HepG2 (cell line): ENCODE measurements around the gene TRAK1. TPM values are rescaled to one million over a fixed set of nuclear protein-coding genes. Genes with fewer than 3 reads are reported as not detected.

ENCODE experiments used
- ATAC-seq: fragments of 200-7000 bp; cut with Tn5 transposase; 3 replicates; pipeline ENCODE4 v1.9.1; 2020; ENCODE audit warnings: mild to moderate bottlenecking, moderate library complexity
- BruUV-seq: library from RNA; stranded (reverse); fragments of 400-500 nt; replicated peaks from 2 replicates; lab custom pipeline; 2021; lab: Mats Ljungman, UMichigan
- CTCF ChIA-PET: fragments of 300-600 bp; formaldehyde crosslinking; extraction: SDS; loops from one replicate; lab custom pipeline; 2021; ENCODE audit warnings: low total read pairs, inconsistent platforms, low intra/inter-chr PET ratio; lab: Yijun Ruan, JAX
- POLR2A ChIA-PET: fragments of 350-600 bp; sonication (Branson Sonifier 250); formaldehyde crosslinking; loops from one replicate; lab custom pipeline; 2020; ENCODE audit warnings: antibody characterized with exemption, inconsistent platforms; lab: Yijun Ruan, JAX
- DNase-seq: peaks from one replicate; pipeline ENCODE4 v3.0.0-alpha.2; 2015; ENCODE audit warnings: low spot score
- FAIRE-seq: peaks from 3 replicates; lab custom pipeline; 2011; peaks lifted over from hg19 to GRCh38; lab: Jason Lieb, UNC
- H2AFZ ChIP-seq: one replicate; pipeline ENCODE4 v1.6.1; 2011; ENCODE audit warnings: low read length, inconsistent platforms
- H3K27ac ChIP-seq: fragments of 300-600 bp; 3 replicates; pipeline ENCODE4 v1.8.0; 2011; ENCODE audit warnings: mixed run types, mild to moderate bottlenecking, mixed read lengths, low read length, inconsistent platforms; ENCODE audit not compliant: insufficient read depth; ENCODE audit errors: extremely low read length
- H3K27me3 ChIP-seq, 2 experiments: fragments of 200-600 bp in 1 of 2; 2 replicates in 1 of 2; 3 replicates in 1 of 2; pipeline versions ENCODE4 v1.6.0 to v1.8.0; 2011; ENCODE audit warnings: low read length in 2 of 2, mild to moderate bottlenecking in 2 of 2, moderate library complexity in 2 of 2, inconsistent platforms in 1 of 2; ENCODE audit not compliant: insufficient read depth in 2 of 2, control insufficient read depth in 1 of 2
- H3K36me3 ChIP-seq, 2 experiments: fragments of 200-600 bp in 1 of 2; replicated peaks in 1 of 2; 2 replicates in 1 of 2; 3 replicates in 1 of 2; pipeline versions ENCODE4 v1.5.1 to v1.8.0; 2011; ENCODE audit warnings: low read length in 2 of 2, inconsistent platforms in 1 of 2; ENCODE audit not compliant: insufficient read depth in 2 of 2, control insufficient read depth in 1 of 2
- H3K4me1 ChIP-seq: 2 replicates; pipeline ENCODE4 v1.5.1; 2012; ENCODE audit warnings: low read length, inconsistent platforms; ENCODE audit not compliant: insufficient read depth
- H3K4me2 ChIP-seq: 2 replicates; pipeline ENCODE4 v1.6.0; 2011; ENCODE audit warnings: low read depth, low read length, inconsistent platforms
- H3K4me3 ChIP-seq, 3 experiments: fragments of 200-600 bp in 1 of 3; sonication (generic), shearing (Covaris generic) in 1 of 3; replicated peaks in 1 of 3; 2 replicates each; pipeline ENCODE4 v1.5.1; 2011 to 2016; ENCODE audit warnings: low read length in 3 of 3, inconsistent platforms in 2 of 3, low read depth in 2 of 3, mild to moderate bottlenecking in 2 of 3, control low read depth in 1 of 3, mixed read lengths in 1 of 3; ENCODE audit not compliant: insufficient read depth in 1 of 3
- H3K79me2 ChIP-seq: one replicate; pipeline ENCODE4 v1.6.1; 2011; ENCODE audit warnings: low read length, inconsistent platforms; ENCODE audit not compliant: insufficient read depth
- H3K9ac ChIP-seq: 2 replicates; pipeline ENCODE4 v1.6.0; 2011; ENCODE audit warnings: mild to moderate bottlenecking, low read depth, low read length, inconsistent platforms; ENCODE audit not compliant: insufficient read depth
- H3K9me3 ChIP-seq: 2 replicates; pipeline ENCODE4 v1.5.1; 2012; ENCODE audit warnings: mild to moderate bottlenecking, low read length
- H4K20me1 ChIP-seq: 2 replicates; pipeline ENCODE4 v1.6.0; 2011; ENCODE audit warnings: inconsistent platforms, mild to moderate bottlenecking, low read length, moderate library complexity; ENCODE audit not compliant: insufficient read depth
- CEBPB ChIP-seq: IDR thresholded peaks from 2 replicates; pipeline ENCODE4 v1.6.1; 2011; ENCODE audit warnings: low read depth, low read length, improper control_type of control experiment, borderline replicate concordance
- EP300 ChIP-seq, 3 experiments: sonication (generic) in 1 of 3; formaldehyde crosslinking in 1 of 3; IDR thresholded peaks; 2 replicates each; pipeline versions ENCODE4 v1.5.1 to v1.6.1; 2011 to 2020; ENCODE audit warnings: low read depth in 2 of 3, low read length in 2 of 3, borderline replicate concordance in 1 of 3, improper control_type of control experiment in 1 of 3, mild to moderate bottlenecking in 1 of 3, missing genetic modification reagents in 1 of 3, moderate library complexity in 1 of 3
- FOXO1 ChIP-seq: sonication (generic); formaldehyde crosslinking; IDR thresholded peaks from 2 replicates; pipeline ENCODE4 v1.4.0; 2020; ENCODE audit warnings: missing genetic modification reagents
- GABPA ChIP-seq, 2 experiments: IDR thresholded peaks; 2 replicates each; pipeline ENCODE4 v1.6.1; 2011 to 2016; ENCODE audit warnings: low read depth in 2 of 2, low read length in 1 of 2, missing biosample characterization in 1 of 2, missing genetic modification characterization in 1 of 2
- MTA1 ChIP-seq: sonication (generic); formaldehyde crosslinking; IDR thresholded peaks from 2 replicates; pipeline ENCODE4 v1.4.0; 2020; ENCODE audit warnings: missing genetic modification reagents, mild to moderate bottlenecking, borderline replicate concordance
- SALL1 ChIP-seq: sonication (generic); formaldehyde crosslinking; IDR thresholded peaks from 2 replicates; pipeline ENCODE4 v1.8.0; 2022; ENCODE audit warnings: mild to moderate bottlenecking, missing genetic modification reagents
- SALL2 ChIP-seq: sonication (generic); formaldehyde crosslinking; IDR thresholded peaks from 2 replicates; pipeline ENCODE4 v1.8.1; 2023; ENCODE audit warnings: mild to moderate bottlenecking, missing genetic modification reagents, inconsistent platforms
- TARDBP ChIP-seq: sonication (generic); formaldehyde crosslinking; IDR thresholded peaks from 2 replicates; pipeline ENCODE4 v1.8.0; 2022; ENCODE audit warnings: mild to moderate bottlenecking, missing genetic modification reagents
- TCF12 ChIP-seq, 2 experiments: fragments of 450-650 bp in 1 of 2; sonication (generic) in 1 of 2; formaldehyde crosslinking in 1 of 2; IDR thresholded peaks; 2 replicates each; pipeline versions ENCODE4 v1.6.1 to v1.8.0; 2017 to 2022; ENCODE audit warnings: antibody characterized with exemption in 1 of 2, mild to moderate bottlenecking in 1 of 2, missing genetic modification reagents in 1 of 2, moderate library complexity in 1 of 2
- TSC22D2 ChIP-seq: sonication (generic); formaldehyde crosslinking; IDR thresholded peaks from 2 replicates; pipeline ENCODE4 v1.5.1; 2020; ENCODE audit warnings: missing genetic modification reagents, mild to moderate bottlenecking, borderline replicate concordance
- ZIK1 ChIP-seq: sonication (generic); formaldehyde crosslinking; IDR thresholded peaks from 2 replicates; pipeline ENCODE4 v1.5.0; 2020; ENCODE audit warnings: mild to moderate bottlenecking, low read depth, missing genetic modification reagents, borderline replicate concordance
- ZNF138 ChIP-seq: sonication (generic); formaldehyde crosslinking; IDR thresholded peaks from 2 replicates; pipeline ENCODE4 v1.5.0; 2020; ENCODE audit warnings: mild to moderate bottlenecking, low read depth, missing genetic modification reagents
- ZNF33A ChIP-seq: sonication (generic); formaldehyde crosslinking; IDR thresholded peaks from 2 replicates; pipeline ENCODE4 v1.5.1; 2020; ENCODE audit warnings: missing genetic modification reagents, mild to moderate bottlenecking, moderate library complexity, borderline replicate concordance
- ZNF619 ChIP-seq: sonication (generic); formaldehyde crosslinking; IDR thresholded peaks from 2 replicates; pipeline ENCODE4 v1.4.0; 2020; ENCODE audit warnings: mild to moderate bottlenecking, missing genetic modification reagents
- ZNF629 ChIP-seq: sonication (generic); formaldehyde crosslinking; conservative IDR thresholded peaks from 2 replicates; pipeline ENCODE4 v1.5.0; 2020; ENCODE audit warnings: missing genetic modification reagents
- ZNF674 ChIP-seq: sonication (generic); formaldehyde crosslinking; IDR thresholded peaks from 2 replicates; pipeline ENCODE4 v1.5.0; 2020; ENCODE audit warnings: low read depth, mild to moderate bottlenecking, missing genetic modification reagents
- ZNF746 ChIP-seq: sonication (generic); formaldehyde crosslinking; IDR thresholded peaks from 2 replicates; pipeline ENCODE4 v1.8.0; 2022; ENCODE audit warnings: mild to moderate bottlenecking, missing genetic modification reagents
- ZNF850 ChIP-seq: sonication (generic); formaldehyde crosslinking; conservative IDR thresholded peaks from 2 replicates; pipeline ENCODE4 v1.9.0; 2021; ENCODE audit warnings: mild to moderate bottlenecking, missing genetic modification reagents
- ZSCAN20 ChIP-seq: sonication (generic); formaldehyde crosslinking; IDR thresholded peaks from 2 replicates; pipeline ENCODE4 v1.4.0; 2020; ENCODE audit warnings: missing genetic modification reagents, mild to moderate bottlenecking, borderline replicate concordance
- WGBS: methylation state at CpG from one replicate; pipeline ENCODE4 v1.1.6; 2017; ENCODE audit warnings: low lambda C conversion rate; 5-methylcytosine and 5-hydroxymethylcytosine counted together
- in situ Hi-C: cut with HindIII; loops from 2 replicates; pipeline ENCODE4 v1.10.0; 2017; ENCODE audit warnings: low pct_unique_long_range_greater_than_20kb; ENCODE audit not compliant: extremely low pct_ligation_motif_present
- intact Hi-C: fragments of 100-400 bp; cut with micrococcal nuclease; formaldehyde crosslinking; loops from one replicate; pipeline ENCODE4 v1.10.0; 2022; ENCODE audit not compliant: unreplicated experiment
- polyA plus RNA-seq, 8 experiments: library from polyadenylated mRNA; depleted of rRNA in 3 of 8; stranded (reverse) in 7 of 8; unstranded in 1 of 8; fragments of >200 nt; fragmentation: Illumina TruSeq in 4 of 8; extraction: Trizol in 4 of 8; gene quantifications; 2 replicates each; pipeline versions ENCODE4 v1.2.1 to v1.2.3, GENCODE V29; 2011 to 2016; ENCODE audit warnings: low read depth in 4 of 8, missing spikeins in 1 of 8, mixed read lengths in 1 of 8; ENCODE audit not compliant: insufficient read depth in 1 of 8
- total RNA-seq, 5 experiments: library from RNA; depleted of rRNA; stranded (reverse); fragments of >200 nt; fragmentation: Illumina TruSeq; extraction: Trizol; gene quantifications; 2 replicates each; pipeline ENCODE4 v1.2.3, GENCODE V29; 2016; ENCODE audit warnings: low read depth in 1 of 5
- TF ChIP-seq, protein P1 (sequence below): sonication (generic); formaldehyde crosslinking; IDR thresholded peaks from 2 replicates; pipeline ENCODE4 v1.8.0; 2023; ENCODE audit warnings: mild to moderate bottlenecking, missing genetic modification reagents
- TF ChIP-seq, protein P2 (sequence below): sonication (generic); formaldehyde crosslinking; conservative IDR thresholded peaks from 2 replicates; pipeline ENCODE4 v1.8.0; 2022; ENCODE audit warnings: low read depth, missing genetic modification reagents

The TRAK1 gene
- total and polyA plus RNA-seq, 2 of the 13 experiments (the other 11 are each of a cell fraction or from before 2014, with no cell fraction given), result 20.5 to 46.6 TPM

DNA sequence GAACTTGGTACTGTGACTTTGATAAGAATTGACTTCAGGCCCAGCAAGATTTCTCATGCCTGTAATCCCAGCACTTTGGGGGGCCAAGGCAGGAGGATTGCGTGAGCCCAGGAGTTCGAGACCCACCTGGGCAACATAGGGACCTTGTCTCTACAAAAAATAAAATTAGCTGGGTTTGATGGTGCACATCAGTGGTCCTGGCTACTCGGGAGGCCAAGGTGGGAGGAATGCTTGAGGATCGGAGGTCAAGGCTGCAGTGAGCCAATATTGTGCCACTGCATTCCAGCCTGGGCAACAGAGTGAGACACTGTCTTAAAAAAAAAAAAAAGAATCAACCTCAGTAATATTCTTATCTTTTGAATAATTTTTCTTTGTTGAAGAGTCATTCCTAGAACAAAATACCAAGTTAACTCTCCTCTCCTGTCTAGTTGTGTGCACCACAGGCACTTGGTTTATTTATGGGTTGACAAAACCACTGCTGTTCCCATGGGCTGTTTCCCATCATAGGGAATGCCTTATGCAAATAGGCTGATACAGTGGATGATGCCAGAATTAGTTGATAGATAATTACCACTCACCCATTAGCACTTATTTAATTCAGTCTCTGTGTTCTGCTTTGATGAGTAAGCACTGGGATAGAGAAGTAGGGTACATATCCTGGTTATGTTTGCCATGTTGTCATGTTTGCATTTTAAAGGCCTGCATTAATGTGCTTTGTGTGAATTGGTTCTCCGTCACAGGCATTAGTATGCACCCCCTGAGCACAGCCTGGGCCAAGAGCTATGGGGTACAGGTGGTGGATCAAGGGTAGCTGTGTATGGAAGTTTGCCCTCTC is 32.9 kb downstream of the TRAK1 start:
- no TSS peak for BruUV-seq
- H3K4me2 ChIP-seq, result no peak overlapping the region
- TF ChIP-seq, protein P1, sequence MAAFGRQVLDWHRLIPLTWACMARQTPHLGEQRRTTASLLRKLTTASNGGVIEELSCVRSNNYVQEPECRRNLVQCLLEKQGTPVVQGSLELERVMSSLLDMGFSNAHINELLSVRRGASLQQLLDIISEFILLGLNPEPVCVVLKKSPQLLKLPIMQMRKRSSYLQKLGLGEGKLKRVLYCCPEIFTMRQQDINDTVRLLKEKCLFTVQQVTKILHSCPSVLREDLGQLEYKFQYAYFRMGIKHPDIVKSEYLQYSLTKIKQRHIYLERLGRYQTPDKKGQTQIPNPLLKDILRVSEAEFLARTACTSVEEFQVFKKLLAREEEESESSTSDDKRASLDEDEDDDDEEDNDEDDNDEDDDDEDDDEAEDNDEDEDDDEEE, result no peak
- no peak for TF ChIP-seq GABPA (IDR thresholded peaks at IDR 0.05; ENCODE audit: low read depth, low read length)
- TF ChIP-seq GABPA (CRISPR knock-in tag; IDR thresholded peaks at IDR 0.05; ENCODE audit: low read depth), result 0 out of 2 replicates have a peak, but pooled peaks have one; percentile 1
- TF ChIP-seq ZNF746 (CRISPR knock-in tag), result no peak
- TF ChIP-seq ZNF674 (CRISPR knock-in tag), result no peak
- TF ChIP-seq EP300 (IDR thresholded peaks at IDR 0.05; ENCODE audit: low read depth in 2 of 2, low read length in 2 of 2), result peak in 1 of 2 experiments; percentile 21; a peak in 1 of 4 replicates
- TF ChIP-seq EP300 (CRISPR knock-in tag; IDR thresholded peaks at IDR 0.05; ENCODE audit: borderline replicate concordance), result no peak
- no peak for TF ChIP-seq ZNF138 (CRISPR knock-in tag)
- no peak for TF ChIP-seq MTA1
- TF ChIP-seq TCF12 (IDR thresholded peaks at IDR 0.05), result no peak
- no peak for TF ChIP-seq TCF12 (CRISPR knock-in tag; IDR thresholded peaks at IDR 0.05)
- TF ChIP-seq TARDBP (CRISPR knock-in tag), result no peak
- no peak for TF ChIP-seq ZNF619 (CRISPR knock-in tag)
- TF ChIP-seq ZNF33A, result no peak
- TF ChIP-seq ZNF629 (CRISPR knock-in tag), result no peak
- TF ChIP-seq ZNF850 (CRISPR knock-in tag), result no peak
- no peak for TF ChIP-seq SALL2
- TF ChIP-seq FOXO1 (CRISPR knock-in tag), result no peak
- TF ChIP-seq CEBPB, result no peak
- no peak for TF ChIP-seq ZIK1 (CRISPR knock-in tag)
- no peak for TF ChIP-seq TSC22D2
- TF ChIP-seq, protein P2, sequence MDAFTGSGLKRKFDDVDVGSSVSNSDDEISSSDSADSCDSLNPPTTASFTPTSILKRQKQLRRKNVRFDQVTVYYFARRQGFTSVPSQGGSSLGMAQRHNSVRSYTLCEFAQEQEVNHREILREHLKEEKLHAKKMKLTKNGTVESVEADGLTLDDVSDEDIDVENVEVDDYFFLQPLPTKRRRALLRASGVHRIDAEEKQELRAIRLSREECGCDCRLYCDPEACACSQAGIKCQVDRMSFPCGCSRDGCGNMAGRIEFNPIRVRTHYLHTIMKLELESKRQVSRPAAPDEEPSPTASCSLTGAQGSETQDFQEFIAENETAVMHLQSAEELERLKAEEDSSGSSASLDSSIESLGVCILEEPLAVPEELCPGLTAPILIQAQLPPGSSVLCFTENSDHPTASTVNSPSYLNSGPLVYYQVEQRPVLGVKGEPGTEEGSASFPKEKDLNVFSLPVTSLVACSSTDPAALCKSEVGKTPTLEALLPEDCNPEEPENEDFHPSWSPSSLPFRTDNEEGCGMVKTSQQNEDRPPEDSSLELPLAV, result no peak
- 0 out of 2 replicates have a peak, but pooled peaks have one; percentile 10 for TF ChIP-seq SALL1
- TF ChIP-seq ZSCAN20 (CRISPR knock-in tag), result no peak

More for the DNA sequence above, 32.9 kb downstream of the TRAK1 start:
- Histone ChIP-seq H3K36me3 (peaks cover 4 to 13% of the 10 kb centered on the region in 2 experiments; a peak in 2 of 5 replicates), H2AFZ (no peak overlapping the region), H3K9me3 (no peaks in the 10 kb centered on the region), H3K79me2 (peaks cover 16% of the 10 kb centered on the region), H3K9ac (no peak overlapping the region), H3K27me3 (no peaks in the 10 kb centered on the region), H3K27ac (no peak overlapping the region), H4K20me1 (no peaks in the 10 kb centered on the region), H3K4me1 (peaks cover 76% of the 10 kb centered on the region), H3K4me3 (no peak overlapping the region)
- no peak for DNase-seq
- ATAC-seq, result no peak
- 87% methylated on average over 5 of the region's 5 CpGs for WGBS
- FAIRE-seq, result no peak
- ChIA-PET CTCF (no interaction called here), POLR2A (no interaction called here)
- in situ Hi-C loops, result loop anchor here (5.0 to 25.0 kb wide), 2 partner anchors 38 to 313 kb away; no protein-coding TSS in a partner anchor
- intact Hi-C loops, result no loop called here
